Fibroblast of skin of left biceps (primary cell): ENCODE results near the gene EIF4G3.
A peak's percentile ranks its signal among the peaks of the same experiment; 100 is the strongest.
"Not testable (repeated sequence)": the region's sequence is repeated elsewhere in the genome, so short reads cannot be mapped to it uniquely, and the experiment has no call there.

Source experiments
- DNase-seq, 2 experiments: peaks; one replicate each; pipeline ENCODE4 v3.0.0-alpha.2; 2013; ENCODE audit warnings: low read depth in 2 of 2

Gene EIF4G3

GRCh38 chr1:21067551-21068227 lies 109.0 kb downstream of the EIF4G3 start:
- no peak for DNase-seq

GRCh38 chr1:21066356-21067012 lies 110.2 kb downstream of the EIF4G3 start:
- no peak for DNase-seq

GRCh38 chr1:21065851-21066250 lies 110.8 kb downstream of the EIF4G3 start:
- DNase-seq: no peak

- DNase-seq: no peak
Observed at GRCh38 chr1:21064057-21064456, 112.6 kb downstream of the EIF4G3 start.

GRCh38 chr1:21060523-21060922 lies 116.2 kb downstream of the EIF4G3 start:
- no peak for DNase-seq

- no peak for DNase-seq
Observed at GRCh38 chr1:21059021-21059420, 117.7 kb downstream of the EIF4G3 start.

- DNase-seq: no peak
Observed at GRCh38 chr1:21058035-21058793, 118.5 kb downstream of the EIF4G3 start.

- not testable (repeated sequence) for DNase-seq
Observed at GRCh38 chr1:21053189-21053928, 123.3 kb downstream of the EIF4G3 start.

- no peak for DNase-seq
Observed at GRCh38 chr1:21052034-21052433, 124.7 kb downstream of the EIF4G3 start.

GRCh38 chr1:21051177-21051825 lies 125.4 kb downstream of the EIF4G3 start:
- no peak for DNase-seq

- no peak for DNase-seq
Observed at GRCh38 chr1:21050031-21050430, 126.7 kb downstream of the EIF4G3 start.

GRCh38 chr1:21048462-21048861 lies 128.2 kb downstream of the EIF4G3 start:
- DNase-seq: no peak

GRCh38 chr1:21046132-21046531 lies 130.6 kb downstream of the EIF4G3 start:
- DNase-seq: no peak

- peak in 1 of 2 experiments; percentile 17 for DNase-seq
Observed at GRCh38 chr1:21045351-21045750, 131.3 kb downstream of the EIF4G3 start.

- peak; percentile 67 to 73 for DNase-seq
Observed at GRCh38 chr1:21042929-21043605, 133.6 kb downstream of the EIF4G3 start.

- DNase-seq: no peak
Observed at GRCh38 chr1:21041541-21041940, 135.2 kb downstream of the EIF4G3 start.

GRCh38 chr1:21037091-21037490 lies 139.6 kb downstream of the EIF4G3 start:
- DNase-seq: no peak

GRCh38 chr1:21035794-21036193 lies 140.9 kb downstream of the EIF4G3 start:
- no peak for DNase-seq

GRCh38 chr1:21034725-21035628 lies 141.7 kb downstream of the EIF4G3 start:
- no peak for DNase-seq

- DNase-seq: no peak
Observed at GRCh38 chr1:21032741-21033140, 144.0 kb downstream of the EIF4G3 start.
